ENCODE data around the gene TUBA4A. TPM values are rescaled to one million over a fixed set of nuclear protein-coding genes. Genes with fewer than 3 reads are reported as not detected.
A peak's percentile ranks its signal among the peaks of the same experiment; 100 is the strongest.
"Not testable (repeated sequence)": the region's sequence is repeated elsewhere in the genome, so short reads cannot be mapped to it uniquely, and the experiment has no call there.

Gene TUBA4A
- total RNA-seq, 1 donor from 2014 or later, result 18.0 TPM

GRCh38 chr2:219205981-219206327 is 47.8 kb downstream of the TUBA4A start:
- peaks cover 11% of the 10 kb centered on the region for H3K4me1 Mint-ChIP-seq (ENCODE audit: low read depth, unreplicated experiment)
- no peak for TF ChIP-seq EZH2 (IDR thresholded peaks at IDR 0.05; ENCODE audit: insufficient read depth, low read length)
- H3K36me3 Mint-ChIP-seq (ENCODE audit: low read depth, unreplicated experiment), result peaks cover 3% of the 10 kb centered on the region
- FAIRE-seq (no peak), DNase-seq (ENCODE audit: low read depth) (no peak)
- Histone ChIP-seq H3K4me1 (ENCODE audit: insufficient read depth, low read length) (peaks cover 16% of the 10 kb centered on the region), H3K9ac (ENCODE audit: low read length) (peak overlapping the region; percentile 77), H3K4me2 (ENCODE audit: low read length) (peak overlapping the region; percentile 83), H2AFZ (ENCODE audit: low read depth, low read length) (peak overlapping the region; percentile 73), H3K36me3 (ENCODE audit: insufficient read depth, low read length) (no peaks in the 10 kb centered on the region), H3K9me3 (ENCODE audit: insufficient read depth, low read depth, low read length) (no peaks in the 10 kb centered on the region), H3K27ac (ENCODE audit: low read depth, low read length) (peak overlapping the region; percentile 35), H3K27me3 (ENCODE audit: insufficient read depth, low read length) (no peaks in the 10 kb centered on the region), H3K4me3 (ENCODE audit: insufficient read depth, low read depth, low read length) (peak overlapping the region; percentile 64), H4K20me1 (ENCODE audit: insufficient read depth, low read length) (peaks cover 15% of the 10 kb centered on the region), H3K79me2 (ENCODE audit: insufficient read depth, low read length) (peaks cover 6% of the 10 kb centered on the region)
- H3K27ac Mint-ChIP-seq (ENCODE audit: unreplicated experiment), result no peak overlapping the region
- H3K4me3 Mint-ChIP-seq (ENCODE audit: unreplicated experiment), result peak overlapping the region; percentile 88
- H3K9me3 Mint-ChIP-seq (ENCODE audit: unreplicated experiment), result no peaks in the 10 kb centered on the region
- peaks cover 4% of the 10 kb centered on the region for H3K27me3 Mint-ChIP-seq (ENCODE audit: low read depth, unreplicated experiment)

- Histone ChIP-seq H3K4me2 (ENCODE audit: low read length) (no peak overlapping the region), H3K9me3 (ENCODE audit: insufficient read depth, low read depth, low read length) (no peaks in the 10 kb centered on the region), H3K36me3 (ENCODE audit: insufficient read depth, low read length) (no peaks in the 10 kb centered on the region), H3K27ac (ENCODE audit: low read depth, low read length) (no peak overlapping the region), H2AFZ (ENCODE audit: low read depth, low read length) (no peak overlapping the region), H3K9ac (ENCODE audit: low read length) (no peak overlapping the region), H3K79me2 (ENCODE audit: insufficient read depth, low read length) (peaks cover 6% of the 10 kb centered on the region), H3K4me3 (ENCODE audit: insufficient read depth, low read depth, low read length) (no peak overlapping the region), H3K4me1 (ENCODE audit: insufficient read depth, low read length) (peaks cover 16% of the 10 kb centered on the region), H4K20me1 (ENCODE audit: insufficient read depth, low read length) (peaks cover 15% of the 10 kb centered on the region), H3K27me3 (ENCODE audit: insufficient read depth, low read length) (no peaks in the 10 kb centered on the region)
- FAIRE-seq, result no peak
- Mint-ChIP-seq H3K27me3 (ENCODE audit: low read depth, unreplicated experiment) (peaks cover 10% of the 10 kb centered on the region), H3K9me3 (ENCODE audit: unreplicated experiment) (no peaks in the 10 kb centered on the region), H3K4me1 (ENCODE audit: low read depth, unreplicated experiment) (peaks cover 11% of the 10 kb centered on the region), H3K4me3 (ENCODE audit: unreplicated experiment) (peak overlapping the region; percentile 69), H3K36me3 (ENCODE audit: low read depth, unreplicated experiment) (peaks cover 3% of the 10 kb centered on the region), H3K27ac (ENCODE audit: unreplicated experiment) (no peak overlapping the region)
- TF ChIP-seq, protein P1, sequence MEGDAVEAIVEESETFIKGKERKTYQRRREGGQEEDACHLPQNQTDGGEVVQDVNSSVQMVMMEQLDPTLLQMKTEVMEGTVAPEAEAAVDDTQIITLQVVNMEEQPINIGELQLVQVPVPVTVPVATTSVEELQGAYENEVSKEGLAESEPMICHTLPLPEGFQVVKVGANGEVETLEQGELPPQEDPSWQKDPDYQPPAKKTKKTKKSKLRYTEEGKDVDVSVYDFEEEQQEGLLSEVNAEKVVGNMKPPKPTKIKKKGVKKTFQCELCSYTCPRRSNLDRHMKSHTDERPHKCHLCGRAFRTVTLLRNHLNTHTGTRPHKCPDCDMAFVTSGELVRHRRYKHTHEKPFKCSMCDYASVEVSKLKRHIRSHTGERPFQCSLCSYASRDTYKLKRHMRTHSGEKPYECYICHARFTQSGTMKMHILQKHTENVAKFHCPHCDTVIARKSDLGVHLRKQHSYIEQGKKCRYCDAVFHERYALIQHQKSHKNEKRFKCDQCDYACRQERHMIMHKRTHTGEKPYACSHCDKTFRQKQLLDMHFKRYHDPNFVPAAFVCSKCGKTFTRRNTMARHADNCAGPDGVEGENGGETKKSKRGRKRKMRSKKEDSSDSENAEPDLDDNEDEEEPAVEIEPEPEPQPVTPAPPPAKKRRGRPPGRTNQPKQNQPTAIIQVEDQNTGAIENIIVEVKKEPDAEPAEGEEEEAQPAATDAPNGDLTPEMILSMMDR (IDR thresholded peaks at IDR 0.05; ENCODE audit: insufficient read depth, low read depth, low read length), result no peak
- TF ChIP-seq EZH2 (IDR thresholded peaks at IDR 0.05; ENCODE audit: insufficient read depth, low read length), result no peak
- DNase-seq (ENCODE audit: low read depth), result no peak
These were observed 48.6 kb downstream of the TUBA4A start for GRCh38 chr2:219205165-219205538.

DNA sequence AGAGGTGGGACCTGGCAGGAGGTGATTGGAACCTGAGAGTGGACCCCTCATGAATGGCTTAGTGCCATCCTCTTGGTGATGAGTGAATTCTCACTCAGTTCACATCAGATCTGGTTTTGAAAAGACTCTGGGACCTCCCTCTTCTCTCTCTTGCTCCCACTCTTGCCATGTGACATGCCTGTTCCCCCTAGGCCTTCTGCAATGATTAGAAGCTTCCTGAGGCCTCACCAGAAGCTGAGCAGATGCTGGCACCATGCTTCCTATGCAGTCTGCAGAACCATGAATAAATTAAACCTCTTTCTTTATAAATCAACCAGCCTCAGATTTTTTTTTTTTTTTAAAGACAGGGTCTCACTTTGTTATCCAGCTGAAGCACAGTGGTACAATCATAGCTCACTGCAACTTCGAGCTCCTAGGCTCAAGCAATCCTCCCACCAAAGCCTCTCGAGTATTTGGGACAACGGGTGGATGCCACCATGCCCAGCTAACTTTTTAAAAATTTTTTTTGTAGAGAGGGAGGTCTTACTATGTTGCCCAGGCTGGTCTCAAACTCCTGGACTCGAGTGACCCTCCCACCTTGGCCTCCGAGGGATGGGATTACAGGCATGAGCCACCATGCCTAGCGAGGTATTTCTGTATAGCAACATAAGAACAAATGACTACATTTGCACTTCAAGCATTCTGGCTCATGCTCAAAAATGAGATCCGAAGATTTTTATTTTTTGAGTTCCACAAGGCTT is 49.1 kb downstream of the TUBA4A start:
- FAIRE-seq (no peak), DNase-seq (ENCODE audit: low read depth) (no peak)
- Histone ChIP-seq H4K20me1 (ENCODE audit: insufficient read depth, low read length) (peaks cover 15% of the 10 kb centered on the region), H3K9ac (ENCODE audit: low read length) (no peak overlapping the region), H2AFZ (ENCODE audit: low read depth, low read length) (no peak overlapping the region), H3K79me2 (ENCODE audit: insufficient read depth, low read length) (peaks cover 6% of the 10 kb centered on the region), H3K27me3 (ENCODE audit: insufficient read depth, low read length) (no peaks in the 10 kb centered on the region), H3K4me3 (ENCODE audit: insufficient read depth, low read depth, low read length) (no peak overlapping the region), H3K4me1 (ENCODE audit: insufficient read depth, low read length) (peaks cover 16% of the 10 kb centered on the region), H3K27ac (ENCODE audit: low read depth, low read length) (no peak overlapping the region), H3K9me3 (ENCODE audit: insufficient read depth, low read depth, low read length) (no peaks in the 10 kb centered on the region), H3K4me2 (ENCODE audit: low read length) (no peak overlapping the region), H3K36me3 (ENCODE audit: insufficient read depth, low read length) (no peaks in the 10 kb centered on the region)
- Mint-ChIP-seq H3K9me3 (ENCODE audit: unreplicated experiment) (no peaks in the 10 kb centered on the region), H3K36me3 (ENCODE audit: low read depth, unreplicated experiment) (peaks cover 3% of the 10 kb centered on the region), H3K27ac (ENCODE audit: unreplicated experiment) (no peak overlapping the region), H3K4me3 (ENCODE audit: unreplicated experiment) (no peak overlapping the region), H3K27me3 (ENCODE audit: low read depth, unreplicated experiment) (peaks cover 11% of the 10 kb centered on the region), H3K4me1 (ENCODE audit: low read depth, unreplicated experiment) (peaks cover 11% of the 10 kb centered on the region)
- TF ChIP-seq, protein P1 (IDR thresholded peaks at IDR 0.05; ENCODE audit: insufficient read depth, low read depth, low read length), result no peak
- no peak for TF ChIP-seq EZH2 (IDR thresholded peaks at IDR 0.05; ENCODE audit: insufficient read depth, low read length)

- not testable (repeated sequence) for H3K9ac ChIP-seq (ENCODE audit: low read length); H3K4me1 ChIP-seq (ENCODE audit: insufficient read depth, low read length); H3K36me3 ChIP-seq (ENCODE audit: insufficient read depth, low read length); FAIRE-seq; H2AFZ ChIP-seq (ENCODE audit: low read depth, low read length); H3K27me3 ChIP-seq (ENCODE audit: insufficient read depth, low read length); H3K4me2 ChIP-seq (ENCODE audit: low read length); H3K27ac ChIP-seq (ENCODE audit: low read depth, low read length); H3K9me3 Mint-ChIP-seq (ENCODE audit: unreplicated experiment); H3K79me2 ChIP-seq (ENCODE audit: insufficient read depth, low read length); DNase-seq (ENCODE audit: low read depth); H3K4me3 Mint-ChIP-seq (ENCODE audit: unreplicated experiment); H3K4me3 ChIP-seq (ENCODE audit: insufficient read depth, low read depth, low read length); H3K9me3 ChIP-seq (ENCODE audit: insufficient read depth, low read depth, low read length); H3K27ac Mint-ChIP-seq (ENCODE audit: unreplicated experiment); H3K4me1 Mint-ChIP-seq (ENCODE audit: low read depth, unreplicated experiment); H4K20me1 ChIP-seq (ENCODE audit: insufficient read depth, low read length); H3K36me3 Mint-ChIP-seq (ENCODE audit: low read depth, unreplicated experiment)
- peaks cover 16% of the 10 kb centered on the region for H3K27me3 Mint-ChIP-seq (ENCODE audit: low read depth, unreplicated experiment)
These were observed 52.4 kb downstream of the TUBA4A start for GRCh38 chr2:219201331-219201730.

Data from astrocyte (in vitro differentiated cells and primary cell).